GM12878 (cell line): ENCODE measurements around the gene PRKCE. TPM values are rescaled to one million over a fixed set of nuclear protein-coding genes. Genes with fewer than 3 reads are reported as not detected.

ENCODE experiments used
- ATAC-seq: fragments of 200-7000 bp; cut with Tn5 transposase; 3 replicates; pipeline ENCODE4 v1.9.1; 2020; ENCODE audit warnings: mild to moderate bottlenecking, moderate library complexity
- BruUV-seq: library from RNA; stranded (reverse); fragments of 400-500 nt; replicated peaks from 2 replicates; lab custom pipeline; 2021; lab: Mats Ljungman, UMichigan
- CTCF ChIA-PET: fragments of 300-600 bp; sonication (Branson Sonifier 250); formaldehyde crosslinking; extraction: SDS; loops from one replicate; lab custom pipeline; 2021; ENCODE audit warnings: inconsistent platforms; lab: Yijun Ruan, JAX
- POLR2A ChIA-PET: fragments of 350-600 bp; formaldehyde crosslinking; extraction: SDS; loops from one replicate; lab custom pipeline; 2021; ENCODE audit warnings: inconsistent platforms; lab: Charles Lee
- RAD21 ChIA-PET: fragments of 300-600 bp; sonication (Branson Sonifier 250); formaldehyde crosslinking; loops from one replicate; lab custom pipeline; 2023; ENCODE audit warnings: antibody characterized with exemption; ENCODE audit not compliant: unreplicated experiment; lab: Charles Lee
- SMC1A ChIA-PET: fragments of 300-600 bp; sonication (Branson Sonifier 250); formaldehyde crosslinking; loops from one replicate; lab custom pipeline; 2023; ENCODE audit not compliant: unreplicated experiment, uncharacterized antibody; lab: Charles Lee
- DNase-seq: peaks from one replicate; pipeline ENCODE4 v3.0.0-alpha.2; 2011; ENCODE audit warnings: low read depth, low spot score
- FAIRE-seq: peaks from 3 replicates; lab custom pipeline; 2011; peaks lifted over from hg19 to GRCh38; lab: Jason Lieb, UNC
- H2AFZ ChIP-seq: 2 replicates; pipeline ENCODE4 v1.6.0; 2011; ENCODE audit warnings: low read depth, low read length, control low read depth; ENCODE audit not compliant: control insufficient read depth
- H3K27ac ChIP-seq: 2 replicates; pipeline ENCODE4 v1.5.1; 2011; ENCODE audit warnings: control low read depth; ENCODE audit not compliant: control insufficient read depth, insufficient read depth
- H3K27me3 ChIP-seq, 2 experiments: replicated peaks in 1 of 2; 2 replicates each; pipeline versions ENCODE4 v1.6.0 to v1.6.1; 2011; ENCODE audit warnings: low read length in 1 of 2; ENCODE audit not compliant: control insufficient read depth in 2 of 2, insufficient read depth in 2 of 2
- H3K36me3 ChIP-seq, 2 experiments: 2 replicates each; pipeline ENCODE4 v1.5.1; 2011; ENCODE audit warnings: low read length in 1 of 2; ENCODE audit not compliant: control insufficient read depth in 2 of 2, insufficient read depth in 2 of 2
- H3K4me1 ChIP-seq: 2 replicates; pipeline ENCODE4 v1.6.1; 2011; ENCODE audit warnings: mild to moderate bottlenecking, low read length, moderate library complexity, mixed read lengths; ENCODE audit not compliant: control insufficient read depth, insufficient read depth
- H3K4me2 ChIP-seq: 2 replicates; pipeline ENCODE4 v1.6.0; 2011; ENCODE audit warnings: control low read depth; ENCODE audit not compliant: control insufficient read depth, insufficient read depth
- H3K4me3 ChIP-seq: fragments of 200-600 bp; sonication (generic); 2 replicates; pipeline ENCODE4 v1.5.1; 2016
- H3K79me2 ChIP-seq: 2 replicates; pipeline ENCODE4 v1.6.0; 2011; ENCODE audit warnings: low read length; ENCODE audit not compliant: control insufficient read depth, insufficient read depth
- H3K9ac ChIP-seq: 2 replicates; pipeline ENCODE4 v1.8.0; 2011; ENCODE audit warnings: low read length, control low read depth, mixed read lengths; ENCODE audit not compliant: control insufficient read depth, insufficient read depth
- H3K9me3 ChIP-seq: replicated peaks from 3 replicates; pipeline ENCODE4 v1.5.1; 2011; ENCODE audit warnings: mild to moderate bottlenecking, low read length; ENCODE audit not compliant: control insufficient read depth, insufficient read depth
- H4K20me1 ChIP-seq: 2 replicates; pipeline ENCODE4 v1.6.0; 2011; ENCODE audit not compliant: control insufficient read depth, insufficient read depth
- BACH1 ChIP-seq: fragments of 450-650 bp; IDR thresholded peaks from 2 replicates; pipeline ENCODE4 v1.6.1; 2017; ENCODE audit warnings: mild to moderate bottlenecking, borderline replicate concordance
- BHLHE40 ChIP-seq, 2 experiments: fragments of 450-650 bp in 1 of 2; IDR thresholded peaks; 2 replicates each; pipeline ENCODE4 v1.6.1; 2011 to 2017; ENCODE audit warnings: low read depth in 2 of 2, borderline replicate concordance in 1 of 2, improper control_type of control experiment in 1 of 2, low read length in 1 of 2, mild to moderate bottlenecking in 1 of 2
- CBX5 ChIP-seq: sonication (generic); IDR thresholded peaks from 2 replicates; pipeline ENCODE4 v1.6.1; 2016; ENCODE audit warnings: low read depth, moderate library complexity, mild to moderate bottlenecking, inconsistent platforms
- EED ChIP-seq: sonication (generic); IDR thresholded peaks from 2 replicates; pipeline ENCODE4 v1.6.1; 2016; ENCODE audit warnings: antibody characterized with exemption, low read depth
- HCFC1 ChIP-seq: fragments of 150-350 bp; IDR thresholded peaks from 2 replicates; pipeline ENCODE4 v1.6.1; 2014; ENCODE audit warnings: low read length
- JUNB ChIP-seq: IDR thresholded peaks from 2 replicates; pipeline ENCODE4 v1.6.1; 2016; ENCODE audit warnings: antibody characterized with exemption, mild to moderate bottlenecking
- MEF2B ChIP-seq: fragments of 450-650 bp; IDR thresholded peaks from 2 replicates; pipeline ENCODE4 v1.6.1; 2018; ENCODE audit warnings: mild to moderate bottlenecking, moderate library complexity; ENCODE audit not compliant: partially characterized antibody, poor library complexity, severe bottlenecking
- MYC ChIP-seq: IDR thresholded peaks from 2 replicates; pipeline ENCODE4 v1.6.1; 2011; ENCODE audit warnings: mild to moderate bottlenecking, low read length, moderate library complexity, inconsistent platforms; ENCODE audit not compliant: insufficient read depth, insufficient replicate concordance, insufficient read length, severe bottlenecking
- NBN ChIP-seq: fragments of 450-650 bp; IDR thresholded peaks from 2 replicates; pipeline ENCODE4 v1.6.1; 2016
- RBBP5 ChIP-seq: fragments of 200-600 bp; sonication (generic); conservative IDR thresholded peaks from 2 replicates; pipeline ENCODE4 v1.6.1; 2016
- SMC3 ChIP-seq: IDR thresholded peaks from 2 replicates; pipeline ENCODE4 v1.6.1; 2011; ENCODE audit warnings: low read length, improper control_type of control experiment, borderline replicate concordance
- SREBF2 ChIP-seq: IDR thresholded peaks from 2 replicates; pipeline ENCODE4 v1.6.1; 2012; ENCODE audit warnings: mild to moderate bottlenecking, low read length
- STAT1 ChIP-seq: fragments of 450-650 bp; conservative IDR thresholded peaks from 2 replicates; pipeline ENCODE4 v1.6.1; 2014; ENCODE audit warnings: antibody characterized with exemption, mild to moderate bottlenecking
- TCF12 ChIP-seq: IDR thresholded peaks from 2 replicates; pipeline ENCODE4 v1.6.1; 2011; ENCODE audit warnings: low read depth, mild to moderate bottlenecking, low read length
- ZBED1 ChIP-seq: IDR thresholded peaks from 2 replicates; pipeline ENCODE4 v1.6.1; 2016; ENCODE audit warnings: borderline replicate concordance
- WGBS: methylation state at CpG from one replicate; pipeline ENCODE4 v1.1.6; 2016; ENCODE audit warnings: low lambda C conversion rate; ENCODE audit not compliant: insufficient replicate concordance, insufficient coverage; ENCODE audit errors: missing lambda C conversion rate; 5-methylcytosine and 5-hydroxymethylcytosine counted together
- in situ Hi-C: fragments of 300-500 bp; cut with MboI; formaldehyde crosslinking; loops from 9 replicates; pipeline ENCODE4 v1.14.3; 2018; ENCODE audit warnings: mixed read lengths
- intact Hi-C: fragments of 100-400 bp; cut with micrococcal nuclease; formaldehyde crosslinking; loops from one replicate; pipeline ENCODE4 v1.14.2; 2022; ENCODE audit not compliant: unreplicated experiment
- polyA plus RNA-seq, 11 experiments: library from polyadenylated mRNA; depleted of rRNA in 4 of 11; unstranded in 6 of 11; stranded (reverse) in 5 of 11; fragments of >200 nt; fragmentation: Nextera tagmentation in 4 of 11; fragmentation: Illumina TruSeq in 1 of 11; extraction: Ambion mirVana in 4 of 11; extraction: Trizol in 1 of 11; gene quantifications; 1 replicate in 1 of 11; 2 replicates in 10 of 11; pipeline versions ENCODE4 v1.2.1 to v1.2.3, GENCODE V29; 2011 to 2016; ENCODE audit warnings: inconsistent platforms in 2 of 11, missing spikeins in 2 of 11, low read depth in 1 of 11
- total RNA-seq, 4 experiments: library from RNA; depleted of rRNA in 3 of 4; stranded (reverse); fragments of >200 nt in 3 of 4; fragmentation: Illumina TruSeq in 1 of 4; extraction: Trizol in 1 of 4; gene quantifications; 2 replicates each; pipeline versions ENCODE4 v1.2.1 to v1.2.3, GENCODE V29; 2013 to 2021
- TF ChIP-seq, protein P1 (sequence below), 3 experiments: IDR thresholded peaks in 2 of 3; conservative IDR thresholded peaks in 1 of 3; 2 replicates each; pipeline ENCODE4 v1.5.1; 2011; ENCODE audit warnings: low read depth in 3 of 3, low read length in 3 of 3, mild to moderate bottlenecking in 3 of 3, control low read depth in 2 of 3, moderate library complexity in 2 of 3, inconsistent platforms in 1 of 3, mixed read lengths in 1 of 3; ENCODE audit not compliant: control insufficient read depth in 2 of 3, insufficient read depth in 1 of 3; ENCODE audit errors: extremely low read depth in 1 of 3
- TF ChIP-seq, protein P2 (sequence below): IDR thresholded peaks from 2 replicates; pipeline ENCODE4 v1.6.1; 2011; ENCODE audit warnings: mild to moderate bottlenecking, low read depth, low read length, moderate library complexity; ENCODE audit not compliant: insufficient replicate concordance
- TF ChIP-seq, protein P3 (sequence below): IDR thresholded peaks from 2 replicates; pipeline ENCODE4 v1.6.1; 2012; ENCODE audit warnings: mild to moderate bottlenecking, low read depth, low read length

Gene PRKCE
- total and polyA plus RNA-seq, 10 of the 15 experiments (the other 5 are each of a cell fraction or from before 2014, with no cell fraction given), result 2.6 to 28.2 (median 11.3) TPM

DNA sequence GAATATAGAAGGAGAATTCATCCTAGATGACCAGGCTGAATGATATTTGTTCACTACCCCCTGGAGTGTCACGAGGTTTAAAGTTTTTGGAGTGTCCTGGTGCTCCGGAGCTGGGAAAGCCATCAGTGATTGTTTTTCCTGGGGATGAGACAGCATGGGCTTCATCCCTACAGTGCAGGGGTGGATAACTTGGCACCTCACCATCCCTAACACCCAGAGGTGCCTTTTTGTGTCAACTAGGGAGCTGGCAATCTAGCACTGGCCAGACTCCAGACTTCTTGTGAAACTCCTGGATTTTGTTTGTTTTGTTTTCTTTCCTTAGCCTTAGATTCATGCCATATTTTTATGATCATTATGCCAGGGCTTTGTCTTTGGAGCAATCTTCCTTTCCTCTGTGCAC, 164.8 kb downstream of the PRKCE start (continued):
- no peak for TF ChIP-seq SREBF2
- no peak for TF ChIP-seq ZBED1
- no peak for TF ChIP-seq RBBP5
- TF ChIP-seq MEF2B, result no peak
- TF ChIP-seq CBX5, result no peak
- TF ChIP-seq, protein P1, sequence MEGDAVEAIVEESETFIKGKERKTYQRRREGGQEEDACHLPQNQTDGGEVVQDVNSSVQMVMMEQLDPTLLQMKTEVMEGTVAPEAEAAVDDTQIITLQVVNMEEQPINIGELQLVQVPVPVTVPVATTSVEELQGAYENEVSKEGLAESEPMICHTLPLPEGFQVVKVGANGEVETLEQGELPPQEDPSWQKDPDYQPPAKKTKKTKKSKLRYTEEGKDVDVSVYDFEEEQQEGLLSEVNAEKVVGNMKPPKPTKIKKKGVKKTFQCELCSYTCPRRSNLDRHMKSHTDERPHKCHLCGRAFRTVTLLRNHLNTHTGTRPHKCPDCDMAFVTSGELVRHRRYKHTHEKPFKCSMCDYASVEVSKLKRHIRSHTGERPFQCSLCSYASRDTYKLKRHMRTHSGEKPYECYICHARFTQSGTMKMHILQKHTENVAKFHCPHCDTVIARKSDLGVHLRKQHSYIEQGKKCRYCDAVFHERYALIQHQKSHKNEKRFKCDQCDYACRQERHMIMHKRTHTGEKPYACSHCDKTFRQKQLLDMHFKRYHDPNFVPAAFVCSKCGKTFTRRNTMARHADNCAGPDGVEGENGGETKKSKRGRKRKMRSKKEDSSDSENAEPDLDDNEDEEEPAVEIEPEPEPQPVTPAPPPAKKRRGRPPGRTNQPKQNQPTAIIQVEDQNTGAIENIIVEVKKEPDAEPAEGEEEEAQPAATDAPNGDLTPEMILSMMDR (IDR thresholded peaks at IDR 0.05 in 2 of 3, conservative IDR thresholded peaks at IDR 0.05 in 1 of 3; ENCODE audit: control insufficient read depth in 2 of 3, extremely low read depth in 1 of 3, insufficient read depth in 1 of 3, low read depth in 3 of 3, low read length in 3 of 3), result no peak
- TF ChIP-seq JUNB, result no peak
- no peak for TF ChIP-seq SMC3
- TF ChIP-seq NBN, result no peak
- no peak for TF ChIP-seq STAT1
- TF ChIP-seq HCFC1, result no peak
- no peak for TF ChIP-seq BACH1
- no peak for TF ChIP-seq EED

DNA sequence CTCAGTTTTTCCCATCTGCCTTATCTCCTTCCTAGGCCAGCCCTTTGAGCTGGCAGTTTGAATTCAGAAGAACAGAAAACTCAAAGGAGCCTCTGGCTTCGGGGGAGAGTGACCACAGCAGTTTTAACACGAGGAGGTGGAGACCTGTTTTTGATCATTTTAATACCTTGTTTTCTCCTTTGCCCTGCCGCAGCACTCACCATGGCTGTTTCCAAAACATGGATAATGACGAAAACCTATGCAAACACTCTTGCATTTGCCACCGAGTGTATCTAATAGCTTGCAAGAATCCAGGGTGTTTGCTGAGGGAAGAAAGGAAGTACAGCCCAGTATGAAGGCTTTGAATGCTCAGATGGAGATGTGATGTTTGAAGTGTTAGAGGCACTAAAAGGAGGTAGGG, 167.1 kb downstream of the PRKCE start:
- DNase-seq (no peak), ATAC-seq (no peak), FAIRE-seq (no peak)
- no peaks in the 10 kb centered on the region for H3K27me3 ChIP-seq
- in situ Hi-C loops, result no loop called here
- no peaks in the 10 kb centered on the region; a peak in 2 of 4 replicates for H3K36me3 ChIP-seq
- POLR2A ChIA-PET, result interaction anchor here (0.9 kb wide), 1 partner anchor 14 kb away, joined by 3 read pairs; no protein-coding TSS in a partner anchor
- no peak overlapping the region for H3K27ac ChIP-seq
- SMC1A ChIA-PET, result interaction anchor here (1.3 to 2.8 kb wide), 3 partner anchors 10 to 15 kb away, joined by 4 to 14 read pairs (median 4); no protein-coding TSS in a partner anchor
- CTCF ChIA-PET, result no interaction called here
- H3K4me2 ChIP-seq, result no peak overlapping the region
- H4K20me1 ChIP-seq, result no peaks in the 10 kb centered on the region
- no peak overlapping the region for H2AFZ ChIP-seq
- RAD21 ChIA-PET, result interaction anchor here (1.7 kb wide), 1 partner anchor 41 kb away, joined by 3 read pairs; no protein-coding TSS in a partner anchor
- WGBS, result 42% methylated on average over 5 of the region's 5 CpGs
- no peak overlapping the region for H3K9ac ChIP-seq
- BruUV-seq, result no TSS peak
- intact Hi-C loops, result no loop called here
- H3K4me1 ChIP-seq, result no peaks in the 10 kb centered on the region
- H3K9me3 ChIP-seq, result no peaks in the 10 kb centered on the region
- no peak overlapping the region for H3K4me3 ChIP-seq
- H3K79me2 ChIP-seq, result no peaks in the 10 kb centered on the region
- TF ChIP-seq TCF12 (no peak), MYC (no peak), ZBED1 (no peak), BHLHE40 (IDR thresholded peaks at IDR 0.05; ENCODE audit: borderline replicate concordance in 1 of 2, low read depth in 2 of 2, low read length in 1 of 2) (no peak)
- TF ChIP-seq, protein P2, sequence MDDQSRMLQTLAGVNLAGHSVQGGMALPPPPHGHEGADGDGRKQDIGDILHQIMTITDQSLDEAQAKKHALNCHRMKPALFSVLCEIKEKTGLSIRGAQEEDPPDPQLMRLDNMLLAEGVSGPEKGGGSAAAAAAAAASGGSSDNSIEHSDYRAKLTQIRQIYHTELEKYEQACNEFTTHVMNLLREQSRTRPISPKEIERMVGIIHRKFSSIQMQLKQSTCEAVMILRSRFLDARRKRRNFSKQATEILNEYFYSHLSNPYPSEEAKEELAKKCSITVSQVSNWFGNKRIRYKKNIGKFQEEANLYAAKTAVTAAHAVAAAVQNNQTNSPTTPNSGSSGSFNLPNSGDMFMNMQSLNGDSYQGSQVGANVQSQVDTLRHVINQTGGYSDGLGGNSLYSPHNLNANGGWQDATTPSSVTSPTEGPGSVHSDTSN, result no peak
- TF ChIP-seq, protein P3, sequence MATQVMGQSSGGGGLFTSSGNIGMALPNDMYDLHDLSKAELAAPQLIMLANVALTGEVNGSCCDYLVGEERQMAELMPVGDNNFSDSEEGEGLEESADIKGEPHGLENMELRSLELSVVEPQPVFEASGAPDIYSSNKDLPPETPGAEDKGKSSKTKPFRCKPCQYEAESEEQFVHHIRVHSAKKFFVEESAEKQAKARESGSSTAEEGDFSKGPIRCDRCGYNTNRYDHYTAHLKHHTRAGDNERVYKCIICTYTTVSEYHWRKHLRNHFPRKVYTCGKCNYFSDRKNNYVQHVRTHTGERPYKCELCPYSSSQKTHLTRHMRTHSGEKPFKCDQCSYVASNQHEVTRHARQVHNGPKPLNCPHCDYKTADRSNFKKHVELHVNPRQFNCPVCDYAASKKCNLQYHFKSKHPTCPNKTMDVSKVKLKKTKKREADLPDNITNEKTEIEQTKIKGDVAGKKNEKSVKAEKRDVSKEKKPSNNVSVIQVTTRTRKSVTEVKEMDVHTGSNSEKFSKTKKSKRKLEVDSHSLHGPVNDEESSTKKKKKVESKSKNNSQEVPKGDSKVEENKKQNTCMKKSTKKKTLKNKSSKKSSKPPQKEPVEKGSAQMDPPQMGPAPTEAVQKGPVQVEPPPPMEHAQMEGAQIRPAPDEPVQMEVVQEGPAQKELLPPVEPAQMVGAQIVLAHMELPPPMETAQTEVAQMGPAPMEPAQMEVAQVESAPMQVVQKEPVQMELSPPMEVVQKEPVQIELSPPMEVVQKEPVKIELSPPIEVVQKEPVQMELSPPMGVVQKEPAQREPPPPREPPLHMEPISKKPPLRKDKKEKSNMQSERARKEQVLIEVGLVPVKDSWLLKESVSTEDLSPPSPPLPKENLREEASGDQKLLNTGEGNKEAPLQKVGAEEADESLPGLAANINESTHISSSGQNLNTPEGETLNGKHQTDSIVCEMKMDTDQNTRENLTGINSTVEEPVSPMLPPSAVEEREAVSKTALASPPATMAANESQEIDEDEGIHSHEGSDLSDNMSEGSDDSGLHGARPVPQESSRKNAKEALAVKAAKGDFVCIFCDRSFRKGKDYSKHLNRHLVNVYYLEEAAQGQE, result no peak
